Measurements from ENCODE around the gene MYBPH.

MYBPH gene

GRCh38 chr1:203166192-203166940 lies 9.3 kb downstream of the MYBPH start:
- DNase-seq (ENCODE audit: low spot score) = no peak

- no peak for DNase-seq (ENCODE audit: low spot score)
Measured at GRCh38 chr1:203165800-203166161, 9.8 kb downstream of the MYBPH start.

GRCh38 chr1:203165101-203165799 lies 10.4 kb downstream of the MYBPH start:
- no peak for DNase-seq (ENCODE audit: low spot score)

- DNase-seq (ENCODE audit: low spot score) = no peak
Measured at GRCh38 chr1:203163891-203164635, 11.6 kb downstream of the MYBPH start.

GRCh38 chr1:203162403-203162802 lies 13.2 kb downstream of the MYBPH start:
- DNase-seq (ENCODE audit: low spot score) = no peak

- DNase-seq (ENCODE audit: low spot score) = no peak
Measured at GRCh38 chr1:203161703-203162102, 13.9 kb downstream of the MYBPH start.

GRCh38 chr1:203161175-203161574 lies 14.5 kb downstream of the MYBPH start:
- no peak for DNase-seq (ENCODE audit: low spot score)

GRCh38 chr1:203159844-203160243 lies 15.8 kb downstream of the MYBPH start:
- no peak for DNase-seq (ENCODE audit: low spot score)

- no peak for DNase-seq (ENCODE audit: low spot score)
Measured at GRCh38 chr1:203158960-203159665, 16.5 kb downstream of the MYBPH start.

GRCh38 chr1:203158423-203158822 lies 17.2 kb downstream of the MYBPH start:
- DNase-seq (ENCODE audit: low spot score) = no peak

- no peak for DNase-seq (ENCODE audit: low spot score)
Measured at GRCh38 chr1:203156280-203156679, 19.3 kb downstream of the MYBPH start.

- no peak for DNase-seq (ENCODE audit: low spot score)
Measured at GRCh38 chr1:203153989-203154821, 21.4 kb downstream of the MYBPH start.

- DNase-seq (ENCODE audit: low spot score) = no peak
Measured at GRCh38 chr1:203153051-203153988, 22.3 kb downstream of the MYBPH start.

- no peak for DNase-seq (ENCODE audit: low spot score)
Measured at GRCh38 chr1:203152158-203153034, 23.2 kb downstream of the MYBPH start.

GRCh38 chr1:203151362-203152157 lies 24.1 kb downstream of the MYBPH start:
- no peak for DNase-seq (ENCODE audit: low spot score)

GRCh38 chr1:203150511-203151297 lies 24.9 kb downstream of the MYBPH start:
- no peak for DNase-seq (ENCODE audit: low spot score)

GRCh38 chr1:203149188-203149840 lies 26.3 kb downstream of the MYBPH start:
- no peak for DNase-seq (ENCODE audit: low spot score)

All from CD4-positive, alpha-beta T cell treated with Interleukin-2 at 100 ng/mL for 4 hours (primary cell).